HG03097 (cell line): ENCODE results near the gene OR2G6.
"Not testable (repeated sequence)": the region's sequence is repeated elsewhere in the genome, so short reads cannot be mapped to it uniquely, and the experiment has no call there.

Experiments used
- ATAC-seq: cut with Tn5 transposase; IDR thresholded peaks from one replicate; pipeline ENCODE4 v1.9.1; 2021; ENCODE audit not compliant: unreplicated experiment, low FRiP score

The OR2G6 gene

GRCh38 chr1:248507773-248508172 lies at the start of gene OR2G6:
TSS of gene OR2G6 (plus strand) at chr1:248508073. CDS start at chr1:248521647, 13,574 bp downstream.
- not testable (repeated sequence) for ATAC-seq

GRCh38 chr1:248459117-248459516 lies 48.8 kb upstream of the OR2G6 start:
- not testable (repeated sequence) for ATAC-seq

GRCh38 chr1:248471154-248471553 lies 36.7 kb upstream of the OR2G6 start:
- no peak for ATAC-seq

GRCh38 chr1:248472111-248472510 lies 35.8 kb upstream of the OR2G6 start:
- not testable (repeated sequence) for ATAC-seq

GRCh38 chr1:248473051-248473450 lies 34.8 kb upstream of the OR2G6 start, which contains the start of gene OR2T3:
TSS of gene OR2T3 (plus strand) at chr1:248473351. CDS start at chr1:248473351, 0 bp downstream.
- ATAC-seq: not testable (repeated sequence)

- ATAC-seq: peak; percentile 79
Observed at GRCh38 chr1:248475660-248476059, 32.2 kb upstream of the OR2G6 start.

GRCh38 chr1:248481686-248482579 lies 25.9 kb upstream of the OR2G6 start:
- ATAC-seq: peak; percentile 82

GRCh38 chr1:248488289-248488688 lies 19.6 kb upstream of the OR2G6 start, which contains the start of gene OR2T5:
TSS of gene OR2T5 (plus strand) at chr1:248488589. CDS start at chr1:248488589, 0 bp downstream.
- not testable (repeated sequence) for ATAC-seq

- ATAC-seq: not testable (repeated sequence)
Observed at GRCh38 chr1:248496661-248497060, 11.2 kb upstream of the OR2G6 start.

- not testable (repeated sequence) for ATAC-seq
Observed at GRCh38 chr1:248500305-248501035, 7.4 kb upstream of the OR2G6 start.

GRCh38 chr1:248510217-248510616 lies 2.3 kb downstream of the OR2G6 start:
- ATAC-seq: not testable (repeated sequence)

- no peak for ATAC-seq
Observed at GRCh38 chr1:248521856-248522255, 14.0 kb downstream of the OR2G6 start.

GRCh38 chr1:248537449-248537848 lies 29.6 kb downstream of the OR2G6 start:
- ATAC-seq: not testable (repeated sequence)

- not testable (repeated sequence) for ATAC-seq
Observed at GRCh38 chr1:248547383-248547782, 39.5 kb downstream of the OR2G6 start.

- ATAC-seq: not testable (repeated sequence)
Observed at GRCh38 chr1:248551027-248551426, 43.2 kb downstream of the OR2G6 start.

GRCh38 chr1:248562672-248563071 lies 54.8 kb downstream of the OR2G6 start, which contains the start of gene OR2T29:
TSS of gene OR2T29 (minus strand) at chr1:248562772. CDS start at chr1:248559491, 3,281 bp downstream.
- ATAC-seq: not testable (repeated sequence)

- ATAC-seq: peak; percentile 69
Observed at GRCh38 chr1:248565530-248566373, 57.9 kb downstream of the OR2G6 start.

GRCh38 chr1:248569049-248569448 lies 61.2 kb downstream of the OR2G6 start:
- ATAC-seq: not testable (repeated sequence)

- not testable (repeated sequence) for ATAC-seq
Observed at GRCh38 chr1:248570811-248571210, 62.9 kb downstream of the OR2G6 start.

GRCh38 chr1:248572049-248572448 lies 64.2 kb downstream of the OR2G6 start:
- ATAC-seq: peak; percentile 97
